ENCODE measurements around the gene SPOPL.

DNA sequence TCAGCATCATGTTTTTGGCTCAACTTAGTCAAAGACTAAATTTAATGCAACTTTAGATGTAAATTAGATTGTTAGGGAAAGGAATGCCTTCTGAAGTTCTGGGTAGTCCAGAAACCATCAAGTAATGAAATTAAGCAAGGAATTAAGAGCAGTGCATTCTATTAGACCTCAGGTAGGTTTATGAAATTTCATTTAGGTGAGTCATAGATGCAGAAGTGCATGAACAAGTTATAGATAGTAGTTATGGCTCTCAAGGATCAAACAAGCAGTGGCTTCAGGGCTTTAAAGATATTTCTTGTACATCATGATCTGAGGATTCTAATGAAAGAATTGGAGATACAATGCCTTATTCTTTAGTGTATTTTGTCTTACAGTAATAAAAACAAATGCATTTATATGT is 25.4 kb upstream of the SPOPL start:
- TF ChIP-seq, protein P1, sequence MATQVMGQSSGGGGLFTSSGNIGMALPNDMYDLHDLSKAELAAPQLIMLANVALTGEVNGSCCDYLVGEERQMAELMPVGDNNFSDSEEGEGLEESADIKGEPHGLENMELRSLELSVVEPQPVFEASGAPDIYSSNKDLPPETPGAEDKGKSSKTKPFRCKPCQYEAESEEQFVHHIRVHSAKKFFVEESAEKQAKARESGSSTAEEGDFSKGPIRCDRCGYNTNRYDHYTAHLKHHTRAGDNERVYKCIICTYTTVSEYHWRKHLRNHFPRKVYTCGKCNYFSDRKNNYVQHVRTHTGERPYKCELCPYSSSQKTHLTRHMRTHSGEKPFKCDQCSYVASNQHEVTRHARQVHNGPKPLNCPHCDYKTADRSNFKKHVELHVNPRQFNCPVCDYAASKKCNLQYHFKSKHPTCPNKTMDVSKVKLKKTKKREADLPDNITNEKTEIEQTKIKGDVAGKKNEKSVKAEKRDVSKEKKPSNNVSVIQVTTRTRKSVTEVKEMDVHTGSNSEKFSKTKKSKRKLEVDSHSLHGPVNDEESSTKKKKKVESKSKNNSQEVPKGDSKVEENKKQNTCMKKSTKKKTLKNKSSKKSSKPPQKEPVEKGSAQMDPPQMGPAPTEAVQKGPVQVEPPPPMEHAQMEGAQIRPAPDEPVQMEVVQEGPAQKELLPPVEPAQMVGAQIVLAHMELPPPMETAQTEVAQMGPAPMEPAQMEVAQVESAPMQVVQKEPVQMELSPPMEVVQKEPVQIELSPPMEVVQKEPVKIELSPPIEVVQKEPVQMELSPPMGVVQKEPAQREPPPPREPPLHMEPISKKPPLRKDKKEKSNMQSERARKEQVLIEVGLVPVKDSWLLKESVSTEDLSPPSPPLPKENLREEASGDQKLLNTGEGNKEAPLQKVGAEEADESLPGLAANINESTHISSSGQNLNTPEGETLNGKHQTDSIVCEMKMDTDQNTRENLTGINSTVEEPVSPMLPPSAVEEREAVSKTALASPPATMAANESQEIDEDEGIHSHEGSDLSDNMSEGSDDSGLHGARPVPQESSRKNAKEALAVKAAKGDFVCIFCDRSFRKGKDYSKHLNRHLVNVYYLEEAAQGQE (IDR thresholded peaks at IDR 0.05; ENCODE audit: insufficient read depth in 1 of 2, low read depth in 2 of 2, low read length in 1 of 2) = no peak
- TF ChIP-seq, protein P2, sequence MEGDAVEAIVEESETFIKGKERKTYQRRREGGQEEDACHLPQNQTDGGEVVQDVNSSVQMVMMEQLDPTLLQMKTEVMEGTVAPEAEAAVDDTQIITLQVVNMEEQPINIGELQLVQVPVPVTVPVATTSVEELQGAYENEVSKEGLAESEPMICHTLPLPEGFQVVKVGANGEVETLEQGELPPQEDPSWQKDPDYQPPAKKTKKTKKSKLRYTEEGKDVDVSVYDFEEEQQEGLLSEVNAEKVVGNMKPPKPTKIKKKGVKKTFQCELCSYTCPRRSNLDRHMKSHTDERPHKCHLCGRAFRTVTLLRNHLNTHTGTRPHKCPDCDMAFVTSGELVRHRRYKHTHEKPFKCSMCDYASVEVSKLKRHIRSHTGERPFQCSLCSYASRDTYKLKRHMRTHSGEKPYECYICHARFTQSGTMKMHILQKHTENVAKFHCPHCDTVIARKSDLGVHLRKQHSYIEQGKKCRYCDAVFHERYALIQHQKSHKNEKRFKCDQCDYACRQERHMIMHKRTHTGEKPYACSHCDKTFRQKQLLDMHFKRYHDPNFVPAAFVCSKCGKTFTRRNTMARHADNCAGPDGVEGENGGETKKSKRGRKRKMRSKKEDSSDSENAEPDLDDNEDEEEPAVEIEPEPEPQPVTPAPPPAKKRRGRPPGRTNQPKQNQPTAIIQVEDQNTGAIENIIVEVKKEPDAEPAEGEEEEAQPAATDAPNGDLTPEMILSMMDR (IDR thresholded peaks at IDR 0.05) = no peak
- TF ChIP-seq POLR2AphosphoS5 (IDR thresholded peaks at IDR 0.05; ENCODE audit: low read depth, low read length) = no peak

Data from Panc1 (cell line).